ENCODE results near the gene SUPT4H1. TPM values are rescaled to one million over a fixed set of nuclear protein-coding genes. Genes with fewer than 3 reads are reported as not detected.

The SUPT4H1 gene
- total RNA-seq, 4 donors from 2014 or later = 38.2 to 56.3 (median 44.2) TPM

GRCh38 chr17:58396173-58396572 lies 44.2 kb upstream of the SUPT4H1 start:
- no peak for DNase-seq
- Histone ChIP-seq H3K9me3 (no peaks in the 10 kb centered on the region), H3K4me1 (peaks cover 0 to 8% of the 10 kb centered on the region in 2 donors), H3K27ac (no peak overlapping the region), H3K36me3 (no peaks in the 10 kb centered on the region), H3K4me3 (replicated peaks in 1 of 3) (no peak overlapping the region), H3K27me3 (no peaks in the 10 kb centered on the region)
- WGBS, 2 donors = 81 to 84% methylated on average over 4 of the region's 4 CpGs
- intact Hi-C loops (cut with DNase I) = no loop called here
- TF ChIP-seq POLR2A (IDR thresholded peaks at IDR 0.05) (no peak), CTCF (IDR thresholded peaks at IDR 0.05) (no peak)

- H3K4me3 ChIP-seq (replicated peaks in 1 of 3) = no peak overlapping the region
- 83 to 92% methylated on average over 3 of the region's 3 CpGs for WGBS, 2 donors
- TF ChIP-seq POLR2A (IDR thresholded peaks at IDR 0.05) = no peak
- TF ChIP-seq CTCF (IDR thresholded peaks at IDR 0.05) = no peak
- peaks cover 0 to 9% of the 10 kb centered on the region in 2 donors for H3K4me1 ChIP-seq
- no peaks in the 10 kb centered on the region for H3K9me3 ChIP-seq
- H3K36me3 ChIP-seq = no peaks in the 10 kb centered on the region
- intact Hi-C loops (cut with DNase I) = no loop called here
- H3K27me3 ChIP-seq = no peaks in the 10 kb centered on the region
- H3K27ac ChIP-seq = no peak overlapping the region
- no peak for DNase-seq
Observed at GRCh38 chr17:58394534-58395223, 42.7 kb upstream of the SUPT4H1 start.

- Histone ChIP-seq H3K4me1 (peaks cover 4 to 9% of the 10 kb centered on the region in 2 donors), H3K27me3 (no peaks in the 10 kb centered on the region), H3K9me3 (no peaks in the 10 kb centered on the region), H3K4me3 (replicated peaks in 1 of 3) (no peak overlapping the region), H3K36me3 (no peaks in the 10 kb centered on the region), H3K27ac (no peak overlapping the region)
- intact Hi-C loops (cut with DNase I) = no loop called here
- 21 to 30% methylated on average over 5 to 10 of the region's 10 CpGs for WGBS, 2 donors
- TF ChIP-seq CTCF (IDR thresholded peaks at IDR 0.05) = no peak
- TF ChIP-seq POLR2A (IDR thresholded peaks at IDR 0.05) = no peak
- DNase-seq = peak; percentile 79 to 85
Observed at GRCh38 chr17:58391302-58391984, 39.4 kb upstream of the SUPT4H1 start.

- DNase-seq = no peak
- WGBS, 2 donors = 86 to 89% methylated on average over 2 of the region's 2 CpGs
- Histone ChIP-seq H3K36me3 (no peaks in the 10 kb centered on the region), H3K4me3 (replicated peaks in 1 of 3) (no peak overlapping the region), H3K4me1 (peaks cover 4 to 9% of the 10 kb centered on the region in 2 donors), H3K27ac (no peak overlapping the region), H3K9me3 (no peaks in the 10 kb centered on the region), H3K27me3 (no peaks in the 10 kb centered on the region)
- TF ChIP-seq POLR2A (IDR thresholded peaks at IDR 0.05) (no peak), CTCF (IDR thresholded peaks at IDR 0.05) (no peak)
- intact Hi-C loops (cut with DNase I) = no loop called here
Observed at GRCh38 chr17:58390884-58391283, 38.9 kb upstream of the SUPT4H1 start.

Data from thyroid gland (tissue), 4 donors.